ENCODE measurements around the gene CPB2. TPM values are rescaled to one million over a fixed set of nuclear protein-coding genes. Genes with fewer than 3 reads are reported as not detected.

CPB2 gene
- total and polyA plus RNA-seq, 2 donors (not counting 1 experiment from before 2014, with no cell fraction given) = not detected

GRCh38 chr13:46015366-46015765 lies 89.5 kb downstream of the CPB2 start:
- Histone ChIP-seq H3K79me2 (ENCODE audit: control insufficient read depth, insufficient read depth, low read length) (no peaks in the 10 kb centered on the region), H3K36me3 (ENCODE audit: control insufficient read depth, insufficient read depth, low read length) (no peaks in the 10 kb centered on the region), H3K4me2 (ENCODE audit: extremely low read depth, insufficient read depth, low read length) (no peak overlapping the region), H3K4me3 (replicated peaks in 1 of 4; ENCODE audit: control extremely low read depth in 1 of 4, insufficient read depth in 1 of 4, low read depth in 3 of 4, low read length in 4 of 4) (no peak overlapping the region), H3K4me1 (ENCODE audit: control insufficient read depth, extremely low read depth, insufficient read depth, low read length) (no peaks in the 10 kb centered on the region), H3K27ac (ENCODE audit: insufficient read depth, low read length) (no peak overlapping the region), H2AFZ (ENCODE audit: low read length) (no peak overlapping the region), H3K9me3 (ENCODE audit: control insufficient read depth, insufficient read depth, low read depth, low read length) (no peaks in the 10 kb centered on the region), H3K9ac (ENCODE audit: insufficient read depth, low read length) (no peak overlapping the region), H4K20me1 (ENCODE audit: control insufficient read depth, extremely low read depth, insufficient read depth, low read length) (no peaks in the 10 kb centered on the region), H3K27me3 (ENCODE audit: control insufficient read depth, insufficient read depth, low read length) (no peaks in the 10 kb centered on the region)
- TF ChIP-seq EZH2 (IDR thresholded peaks at IDR 0.05; ENCODE audit: low read length, missing control alignments) = no peak
- no peak for TF ChIP-seq CTCF (conservative IDR thresholded peaks at IDR 0.05 in 1 of 2, IDR thresholded peaks at IDR 0.05 in 1 of 2; ENCODE audit: low read depth in 1 of 2, low read length in 2 of 2)
- DNase-seq (ENCODE audit: low read depth in 2 of 2) = peak in 1 of 2 donors; percentile 12

- no peak for DNase-seq (ENCODE audit: low read depth in 2 of 2)
- H3K4me3 ChIP-seq (replicated peaks in 1 of 4; ENCODE audit: control extremely low read depth in 1 of 4, insufficient read depth in 1 of 4, low read depth in 3 of 4, low read length in 4 of 4) = no peak overlapping the region
- no peak overlapping the region for H3K4me2 ChIP-seq (ENCODE audit: extremely low read depth, insufficient read depth, low read length)
- H2AFZ ChIP-seq (ENCODE audit: low read length) = no peak overlapping the region
- no peaks in the 10 kb centered on the region for H3K79me2 ChIP-seq (ENCODE audit: control insufficient read depth, insufficient read depth, low read length)
- peaks cover 2% of the 10 kb centered on the region for H3K36me3 ChIP-seq (ENCODE audit: control insufficient read depth, insufficient read depth, low read length)
- no peaks in the 10 kb centered on the region for H3K27me3 ChIP-seq (ENCODE audit: control insufficient read depth, insufficient read depth, low read length)
- no peak overlapping the region for H3K27ac ChIP-seq (ENCODE audit: insufficient read depth, low read length)
- TF ChIP-seq EZH2 (IDR thresholded peaks at IDR 0.05; ENCODE audit: low read length, missing control alignments) = no peak
- H4K20me1 ChIP-seq (ENCODE audit: control insufficient read depth, extremely low read depth, insufficient read depth, low read length) = no peaks in the 10 kb centered on the region
- no peaks in the 10 kb centered on the region for H3K9me3 ChIP-seq (ENCODE audit: control insufficient read depth, insufficient read depth, low read depth, low read length)
- no peaks in the 10 kb centered on the region for H3K4me1 ChIP-seq (ENCODE audit: control insufficient read depth, extremely low read depth, insufficient read depth, low read length)
- H3K9ac ChIP-seq (ENCODE audit: insufficient read depth, low read length) = no peak overlapping the region
Observed at GRCh38 chr13:46012404-46012803, 92.4 kb downstream of the CPB2 start.

- no peaks in the 10 kb centered on the region for H3K27me3 ChIP-seq (ENCODE audit: control insufficient read depth, insufficient read depth, low read length)
- H3K36me3 ChIP-seq (ENCODE audit: control insufficient read depth, insufficient read depth, low read length) = peaks cover 2% of the 10 kb centered on the region
- no peaks in the 10 kb centered on the region for H3K9me3 ChIP-seq (ENCODE audit: control insufficient read depth, insufficient read depth, low read depth, low read length)
- TF ChIP-seq EZH2 (IDR thresholded peaks at IDR 0.05; ENCODE audit: low read length, missing control alignments) (no peak), CTCF (conservative IDR thresholded peaks at IDR 0.05 in 1 of 2, IDR thresholded peaks at IDR 0.05 in 1 of 2; ENCODE audit: low read depth in 1 of 2, low read length in 2 of 2) (peak; percentile 8 to 35)
- H3K27ac ChIP-seq (ENCODE audit: insufficient read depth, low read length) = no peak overlapping the region
- no peak overlapping the region for H2AFZ ChIP-seq (ENCODE audit: low read length)
- no peak overlapping the region for H3K4me2 ChIP-seq (ENCODE audit: extremely low read depth, insufficient read depth, low read length)
- H3K4me3 ChIP-seq (replicated peaks in 1 of 4; ENCODE audit: control extremely low read depth in 1 of 4, insufficient read depth in 1 of 4, low read depth in 3 of 4, low read length in 4 of 4) = no peak overlapping the region
- no peaks in the 10 kb centered on the region for H4K20me1 ChIP-seq (ENCODE audit: control insufficient read depth, extremely low read depth, insufficient read depth, low read length)
- DNase-seq (ENCODE audit: low read depth in 2 of 2) = peak in 1 of 2 donors; percentile 9
- H3K9ac ChIP-seq (ENCODE audit: insufficient read depth, low read length) = no peak overlapping the region
- H3K4me1 ChIP-seq (ENCODE audit: control insufficient read depth, extremely low read depth, insufficient read depth, low read length) = no peaks in the 10 kb centered on the region
- no peaks in the 10 kb centered on the region for H3K79me2 ChIP-seq (ENCODE audit: control insufficient read depth, insufficient read depth, low read length)
Observed at GRCh38 chr13:46010148-46010547, 94.7 kb downstream of the CPB2 start.
